Neural cell (in vitro differentiated cells): ENCODE data around the gene FYN. TPM values are rescaled to one million over a fixed set of nuclear protein-coding genes. Genes with fewer than 3 reads are reported as not detected.

ENCODE experiments used
- H2AFZ ChIP-seq: fragments of 200-600, 300-800 bp; sonication (generic), shearing (Covaris generic); 2 replicates; pipeline ENCODE4 v1.6.0; 2014; ENCODE audit warnings: low read depth, mild to moderate bottlenecking, antibody characterized with exemption, low read length, moderate library complexity
- H3F3A ChIP-seq: fragments of 200-600 bp; shearing (Covaris generic); 2 replicates; pipeline ENCODE4 v1.6.1; 2016; ENCODE audit warnings: mild to moderate bottlenecking, moderate library complexity, mixed read lengths, antibody characterized with exemption, low read length; ENCODE audit not compliant: insufficient read depth, poor library complexity, severe bottlenecking
- H3K27ac ChIP-seq: fragments of 200-600, 300-800 bp; sonication (generic), shearing (Covaris generic); 2 replicates; pipeline ENCODE4 v1.5.1; 2014; ENCODE audit warnings: mild to moderate bottlenecking, low read length, moderate library complexity
- H3K27me3 ChIP-seq: fragments of 300-800, 200-600 bp; sonication (generic), shearing (Covaris generic); 2 replicates; pipeline ENCODE4 v1.6.0; 2014; ENCODE audit warnings: mild to moderate bottlenecking, low read depth, low read length, moderate library complexity; ENCODE audit not compliant: insufficient read depth
- H3K36me3 ChIP-seq: fragments of 300-800, 200-600 bp; sonication (generic), shearing (Covaris generic); 2 replicates; pipeline ENCODE4 v1.5.1; 2014; ENCODE audit warnings: mild to moderate bottlenecking, antibody characterized with exemption, low read length, moderate library complexity; ENCODE audit not compliant: insufficient read depth
- H3K4me2 ChIP-seq: fragments of 300-800, 200-600 bp; sonication (generic), shearing (Covaris generic); 2 replicates; pipeline ENCODE4 v1.6.0; 2014; ENCODE audit warnings: mild to moderate bottlenecking, low read length
- H3K4me3 ChIP-seq: fragments of 300-800, 200-600 bp; sonication (generic), shearing (Covaris generic); 2 replicates; pipeline ENCODE4 v1.5.1; 2014; ENCODE audit warnings: mild to moderate bottlenecking, low read length, moderate library complexity
- H3K79me2 ChIP-seq: fragments of 200-600 bp; shearing (Covaris generic); replicated peaks from 2 replicates; pipeline ENCODE4 v1.6.0; 2014; ENCODE audit warnings: mild to moderate bottlenecking, low read length, moderate library complexity; ENCODE audit not compliant: insufficient read depth
- H3K9ac ChIP-seq: fragments of 300-800, 200-600 bp; sonication (generic), shearing (Covaris generic); 2 replicates; pipeline ENCODE4 v1.6.1; 2016; ENCODE audit warnings: mild to moderate bottlenecking, low read length, mixed read lengths
- H3K9me2 ChIP-seq: fragments of 200-600 bp; shearing (Covaris generic); 2 replicates; pipeline ENCODE4 v1.6.1; 2016; ENCODE audit warnings: mild to moderate bottlenecking, low read length, mixed read lengths; ENCODE audit not compliant: insufficient read depth
- H3K9me3 ChIP-seq: fragments of 200-600, 300-800 bp; sonication (generic), shearing (Covaris generic); 2 replicates; pipeline ENCODE4 v1.6.1; 2016; ENCODE audit warnings: mild to moderate bottlenecking, mixed run types, low read length, moderate library complexity, mixed read lengths
- H4K20me1 ChIP-seq: fragments of 200-600 bp; shearing (Covaris generic); 2 replicates; pipeline ENCODE4 v1.6.1; 2016; ENCODE audit warnings: mild to moderate bottlenecking, mixed run types; ENCODE audit not compliant: insufficient read depth
- EP300 ChIP-seq: fragments of 450-650 bp; conservative IDR thresholded peaks from 2 replicates; pipeline ENCODE4 v1.6.1; 2014; ENCODE audit warnings: antibody characterized with exemption, mild to moderate bottlenecking, moderate library complexity; ENCODE audit not compliant: poor library complexity, severe bottlenecking
- EZH2 ChIP-seq: fragments of 200-600, 300-800 bp; shearing (Covaris generic), sonication (generic); IDR thresholded peaks from 2 replicates; pipeline ENCODE4 v1.6.1; 2014; ENCODE audit warnings: antibody characterized with exemption, low read length, borderline replicate concordance, mild to moderate bottlenecking; ENCODE audit not compliant: insufficient read depth, poor library complexity, severe bottlenecking
- MXI1 ChIP-seq: fragments of 450-650 bp; conservative IDR thresholded peaks from 2 replicates; pipeline ENCODE4 v1.6.1; 2014; ENCODE audit warnings: antibody characterized with exemption, mild to moderate bottlenecking; ENCODE audit not compliant: poor library complexity, severe bottlenecking
- POLR2AphosphoS5 ChIP-seq: IDR thresholded peaks from 2 replicates; pipeline ENCODE4 v1.6.1; 2012
- RAD21 ChIP-seq: fragments of 450-650 bp; conservative IDR thresholded peaks from 2 replicates; pipeline ENCODE4 v1.6.1; 2014; ENCODE audit warnings: antibody characterized with exemption, mild to moderate bottlenecking, moderate library complexity
- SMC3 ChIP-seq: fragments of 450-650 bp; conservative IDR thresholded peaks from 2 replicates; pipeline ENCODE4 v1.6.1; 2014; ENCODE audit warnings: antibody characterized with exemption, mild to moderate bottlenecking, moderate library complexity; ENCODE audit not compliant: poor library complexity
- TAF1 ChIP-seq: IDR thresholded peaks from 2 replicates; pipeline ENCODE4 v1.6.1; 2012; ENCODE audit warnings: low read depth
- polyA plus RNA-seq: library from polyadenylated mRNA; depleted of rRNA; stranded (reverse); fragments of >200 nt; gene quantifications from 2 replicates; pipeline ENCODE4 v1.2.3, GENCODE V29; 2014
- TF ChIP-seq, protein P1 (sequence below): IDR thresholded peaks from 2 replicates; pipeline ENCODE4 v1.6.1; 2012; ENCODE audit warnings: borderline replicate concordance
- TF ChIP-seq, protein P2 (sequence below): fragments of 450-650 bp; IDR thresholded peaks from 2 replicates; pipeline ENCODE4 v1.5.1; 2014; ENCODE audit warnings: antibody characterized with exemption, mild to moderate bottlenecking, moderate library complexity; ENCODE audit not compliant: poor library complexity, severe bottlenecking

FYN gene
- polyA plus RNA-seq, 1 donor from 2014 or later: 277 TPM

DNA sequence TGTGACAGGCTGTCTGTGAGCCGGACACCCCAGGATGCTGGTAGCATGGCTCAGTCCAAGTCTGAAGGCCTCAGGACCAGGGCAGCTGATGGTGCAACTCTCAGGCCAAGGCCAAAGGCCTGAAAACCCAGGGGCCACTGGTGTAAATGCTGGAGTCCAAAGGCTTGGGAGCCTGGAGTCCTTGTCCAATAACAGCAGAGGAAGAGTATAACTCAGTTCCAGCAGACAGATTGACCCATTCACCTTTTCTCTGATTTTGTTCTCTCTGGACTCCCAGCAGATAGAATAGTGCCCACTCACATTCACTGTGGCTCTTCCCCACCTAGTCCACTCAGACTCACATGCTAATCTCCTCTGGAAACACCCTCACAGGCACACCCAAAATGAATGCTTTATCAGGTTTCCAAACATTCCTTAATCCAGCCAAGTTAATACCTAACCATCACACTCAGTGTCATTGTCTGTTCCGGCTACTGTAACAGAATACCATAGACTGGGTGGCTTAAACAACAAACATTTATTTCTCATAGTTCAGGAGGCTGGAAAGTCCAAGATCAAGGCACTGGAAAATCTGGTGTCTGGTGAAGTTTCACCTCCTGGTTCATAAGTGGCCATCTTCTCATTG, 262.6 kb downstream of the FYN start:
- TF ChIP-seq SMC3: no peak
- no peak for TF ChIP-seq RAD21
- no peak for TF ChIP-seq EZH2
- TF ChIP-seq, protein P1, sequence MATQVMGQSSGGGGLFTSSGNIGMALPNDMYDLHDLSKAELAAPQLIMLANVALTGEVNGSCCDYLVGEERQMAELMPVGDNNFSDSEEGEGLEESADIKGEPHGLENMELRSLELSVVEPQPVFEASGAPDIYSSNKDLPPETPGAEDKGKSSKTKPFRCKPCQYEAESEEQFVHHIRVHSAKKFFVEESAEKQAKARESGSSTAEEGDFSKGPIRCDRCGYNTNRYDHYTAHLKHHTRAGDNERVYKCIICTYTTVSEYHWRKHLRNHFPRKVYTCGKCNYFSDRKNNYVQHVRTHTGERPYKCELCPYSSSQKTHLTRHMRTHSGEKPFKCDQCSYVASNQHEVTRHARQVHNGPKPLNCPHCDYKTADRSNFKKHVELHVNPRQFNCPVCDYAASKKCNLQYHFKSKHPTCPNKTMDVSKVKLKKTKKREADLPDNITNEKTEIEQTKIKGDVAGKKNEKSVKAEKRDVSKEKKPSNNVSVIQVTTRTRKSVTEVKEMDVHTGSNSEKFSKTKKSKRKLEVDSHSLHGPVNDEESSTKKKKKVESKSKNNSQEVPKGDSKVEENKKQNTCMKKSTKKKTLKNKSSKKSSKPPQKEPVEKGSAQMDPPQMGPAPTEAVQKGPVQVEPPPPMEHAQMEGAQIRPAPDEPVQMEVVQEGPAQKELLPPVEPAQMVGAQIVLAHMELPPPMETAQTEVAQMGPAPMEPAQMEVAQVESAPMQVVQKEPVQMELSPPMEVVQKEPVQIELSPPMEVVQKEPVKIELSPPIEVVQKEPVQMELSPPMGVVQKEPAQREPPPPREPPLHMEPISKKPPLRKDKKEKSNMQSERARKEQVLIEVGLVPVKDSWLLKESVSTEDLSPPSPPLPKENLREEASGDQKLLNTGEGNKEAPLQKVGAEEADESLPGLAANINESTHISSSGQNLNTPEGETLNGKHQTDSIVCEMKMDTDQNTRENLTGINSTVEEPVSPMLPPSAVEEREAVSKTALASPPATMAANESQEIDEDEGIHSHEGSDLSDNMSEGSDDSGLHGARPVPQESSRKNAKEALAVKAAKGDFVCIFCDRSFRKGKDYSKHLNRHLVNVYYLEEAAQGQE: no peak
- TF ChIP-seq, protein P2, sequence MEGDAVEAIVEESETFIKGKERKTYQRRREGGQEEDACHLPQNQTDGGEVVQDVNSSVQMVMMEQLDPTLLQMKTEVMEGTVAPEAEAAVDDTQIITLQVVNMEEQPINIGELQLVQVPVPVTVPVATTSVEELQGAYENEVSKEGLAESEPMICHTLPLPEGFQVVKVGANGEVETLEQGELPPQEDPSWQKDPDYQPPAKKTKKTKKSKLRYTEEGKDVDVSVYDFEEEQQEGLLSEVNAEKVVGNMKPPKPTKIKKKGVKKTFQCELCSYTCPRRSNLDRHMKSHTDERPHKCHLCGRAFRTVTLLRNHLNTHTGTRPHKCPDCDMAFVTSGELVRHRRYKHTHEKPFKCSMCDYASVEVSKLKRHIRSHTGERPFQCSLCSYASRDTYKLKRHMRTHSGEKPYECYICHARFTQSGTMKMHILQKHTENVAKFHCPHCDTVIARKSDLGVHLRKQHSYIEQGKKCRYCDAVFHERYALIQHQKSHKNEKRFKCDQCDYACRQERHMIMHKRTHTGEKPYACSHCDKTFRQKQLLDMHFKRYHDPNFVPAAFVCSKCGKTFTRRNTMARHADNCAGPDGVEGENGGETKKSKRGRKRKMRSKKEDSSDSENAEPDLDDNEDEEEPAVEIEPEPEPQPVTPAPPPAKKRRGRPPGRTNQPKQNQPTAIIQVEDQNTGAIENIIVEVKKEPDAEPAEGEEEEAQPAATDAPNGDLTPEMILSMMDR: no peak
- TF ChIP-seq MXI1: no peak
- TF ChIP-seq TAF1: no peak
- no peak for TF ChIP-seq EP300
- TF ChIP-seq POLR2AphosphoS5: no peak
- Histone ChIP-seq H2AFZ (no peak overlapping the region), H3F3A (no peaks in the 10 kb centered on the region), H3K4me2 (no peak overlapping the region), H3K4me3 (no peak overlapping the region), H3K27ac (no peak overlapping the region), H3K9me3 (no peaks in the 10 kb centered on the region), H3K79me2 (no peaks in the 10 kb centered on the region), H3K9ac (no peak overlapping the region), H3K36me3 (no peaks in the 10 kb centered on the region), H4K20me1 (no peaks in the 10 kb centered on the region), H3K9me2 (no peaks in the 10 kb centered on the region), H3K27me3 (peaks cover 4% of the 10 kb centered on the region)

Other genes with a start within 250 kb of the FYN start
- not detected in 2 replicates for gene CCN6, start 180.7 kb upstream of the FYN start, polyA plus RNA-seq
- 180 and 204 TPM in 2 replicates for gene TUBE1, start 214.0 kb upstream of the FYN start, polyA plus RNA-seq
- 140 and 142 TPM in 2 replicates for gene FAM229B, start 214.1 kb upstream of the FYN start, polyA plus RNA-seq